ENCODE data around the gene SLC25A33. TPM values are rescaled to one million over a fixed set of nuclear protein-coding genes. Genes with fewer than 3 reads are reported as not detected.

The SLC25A33 gene
- total and polyA plus RNA-seq, 2 experiments from 2014 or later = 13.3 to 18.8 TPM

DNA sequence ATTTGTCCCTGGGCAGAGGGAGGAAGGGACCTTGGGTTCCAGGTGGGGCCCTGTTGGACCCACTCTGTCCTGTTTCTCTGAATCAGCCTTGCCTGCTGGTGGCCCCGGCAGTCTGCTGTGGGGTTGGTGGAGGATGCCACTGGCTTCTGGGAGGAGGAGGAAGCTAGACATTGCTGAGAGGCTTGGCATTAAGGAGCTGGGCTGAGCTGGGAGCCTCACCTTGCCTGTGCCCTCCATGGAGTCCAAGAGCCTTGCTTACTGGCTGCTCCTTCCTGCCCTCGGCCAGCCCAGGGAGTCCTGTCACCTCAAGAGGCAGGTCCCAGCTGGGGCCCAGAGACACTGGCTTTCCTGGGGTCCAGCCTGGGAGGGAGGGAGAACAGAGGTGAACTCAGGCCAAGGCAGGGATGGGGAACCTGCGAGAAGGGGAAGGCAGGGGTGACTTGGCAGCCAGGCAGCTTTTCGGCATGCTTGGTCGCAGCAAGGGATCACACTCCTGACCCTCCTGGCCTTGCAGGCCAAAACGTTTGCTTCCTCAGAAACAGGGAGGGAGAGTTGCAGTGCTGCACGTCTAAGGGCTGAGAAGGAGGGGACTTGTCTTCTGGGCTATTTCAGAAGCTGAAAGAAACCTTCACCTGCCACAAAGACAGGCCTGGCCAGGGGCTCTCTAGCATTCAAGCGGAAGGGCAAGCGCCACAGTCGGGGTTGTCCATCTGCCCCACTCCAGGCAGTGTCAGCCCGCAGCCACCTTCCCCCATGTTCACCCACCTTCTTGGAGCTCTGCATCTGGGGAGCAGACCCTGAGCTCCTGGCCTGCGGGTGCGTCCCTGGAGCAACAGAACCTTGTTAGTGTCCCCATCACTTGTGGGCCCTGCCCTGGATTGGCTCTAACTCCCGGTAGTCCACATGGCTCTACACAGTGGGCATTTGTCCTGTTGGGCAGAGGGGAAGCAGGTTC is 58.4 kb downstream of the SLC25A33 start:
- Mint-ChIP-seq H3K9me3 (no peaks in the 10 kb centered on the region), H3K36me3 (ENCODE audit: low read depth) (peaks cover 19% of the 10 kb centered on the region; the same call in 2 of the 3 replicates), H3K27ac (no peak overlapping the region; the same call in 1 of the 2 replicates), H3K27me3 (ENCODE audit: insufficient read depth, low read depth, poor library complexity) (peaks cover 6% of the 10 kb centered on the region), H3K4me1 (peaks cover 12% of the 10 kb centered on the region), H3K4me3 (no peak overlapping the region)
- Histone ChIP-seq H3K4me2 (no peak overlapping the region), H4K20me1 (replicated peaks; ENCODE audit: insufficient read depth) (peaks cover 28% of the 10 kb centered on the region), H3K27me3 (ENCODE audit: insufficient read depth) (no peaks in the 10 kb centered on the region), H3K36me3 (ENCODE audit: insufficient read depth) (peaks cover 10% of the 10 kb centered on the region; the same call in 1 of the 2 replicates), H3K4me3 (no peak overlapping the region), H3K27ac (ENCODE audit: low read depth) (no peak overlapping the region), H3F3A (replicated peaks; ENCODE audit: low read depth) (no peaks in the 10 kb centered on the region), H3K4me1 (ENCODE audit: insufficient read depth) (peaks cover 12% of the 10 kb centered on the region; the same call in 1 of the 2 replicates), H3K9me2 (ENCODE audit: insufficient read depth) (no peaks in the 10 kb centered on the region), H3K79me2 (replicated peaks; ENCODE audit: insufficient read depth) (peaks cover 31% of the 10 kb centered on the region), H2AFZ (no peak overlapping the region)
- TF ChIP-seq, protein P1, sequence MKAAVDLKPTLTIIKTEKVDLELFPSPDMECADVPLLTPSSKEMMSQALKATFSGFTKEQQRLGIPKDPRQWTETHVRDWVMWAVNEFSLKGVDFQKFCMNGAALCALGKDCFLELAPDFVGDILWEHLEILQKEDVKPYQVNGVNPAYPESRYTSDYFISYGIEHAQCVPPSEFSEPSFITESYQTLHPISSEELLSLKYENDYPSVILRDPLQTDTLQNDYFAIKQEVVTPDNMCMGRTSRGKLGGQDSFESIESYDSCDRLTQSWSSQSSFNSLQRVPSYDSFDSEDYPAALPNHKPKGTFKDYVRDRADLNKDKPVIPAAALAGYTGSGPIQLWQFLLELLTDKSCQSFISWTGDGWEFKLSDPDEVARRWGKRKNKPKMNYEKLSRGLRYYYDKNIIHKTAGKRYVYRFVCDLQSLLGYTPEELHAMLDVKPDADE (IDR thresholded peaks at IDR 0.05) = no peak
- TF ChIP-seq ZNF114 (CRISPR knock-in tag; IDR thresholded peaks at IDR 0.05) = no peak
- no peak for ATAC-seq
- DNase-seq (ENCODE audit: low spot score) = no peak

DNA sequence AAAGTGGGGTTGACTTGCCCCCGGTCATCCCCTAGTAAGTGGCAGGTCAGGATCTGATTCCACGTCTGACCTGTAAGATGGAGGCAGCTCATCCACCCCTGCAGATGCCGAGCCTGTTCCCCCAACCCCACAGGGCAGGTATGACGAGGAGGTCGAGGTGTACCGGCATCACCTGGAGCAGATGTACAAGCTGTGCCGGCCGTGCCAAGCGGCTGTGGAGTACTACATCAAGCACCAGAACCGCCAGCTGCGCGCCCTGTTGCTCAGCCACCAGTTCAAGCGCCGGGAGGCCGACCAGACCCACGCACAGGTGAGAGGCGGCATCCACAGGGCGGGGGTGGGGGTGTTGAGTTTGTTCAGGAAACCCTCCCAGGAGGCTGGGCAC is 59.0 kb downstream of the SLC25A33 start:
- Mint-ChIP-seq H3K9me3 (no peaks in the 10 kb centered on the region), H3K27me3 (ENCODE audit: insufficient read depth, low read depth, poor library complexity) (peaks cover 6% of the 10 kb centered on the region), H3K36me3 (ENCODE audit: low read depth) (peaks cover 19% of the 10 kb centered on the region; the same call in 2 of the 3 replicates), H3K4me1 (peaks cover 5% of the 10 kb centered on the region), H3K27ac (no peak overlapping the region), H3K4me3 (no peak overlapping the region)
- Histone ChIP-seq H3K27me3 (ENCODE audit: insufficient read depth) (no peaks in the 10 kb centered on the region), H3K79me2 (replicated peaks; ENCODE audit: insufficient read depth) (peaks cover 24% of the 10 kb centered on the region), H4K20me1 (replicated peaks; ENCODE audit: insufficient read depth) (peaks cover 22% of the 10 kb centered on the region), H3K27ac (ENCODE audit: low read depth) (no peak overlapping the region), H2AFZ (no peak overlapping the region), H3K36me3 (ENCODE audit: insufficient read depth) (peaks cover 10% of the 10 kb centered on the region; the same call in 1 of the 2 replicates), H3K4me2 (no peak overlapping the region), H3F3A (replicated peaks; ENCODE audit: low read depth) (no peaks in the 10 kb centered on the region), H3K9me2 (ENCODE audit: insufficient read depth) (no peaks in the 10 kb centered on the region), H3K4me3 (no peak overlapping the region), H3K4me1 (ENCODE audit: insufficient read depth) (peaks cover 6% of the 10 kb centered on the region; the same call in 1 of the 2 replicates)
- DNase-seq (ENCODE audit: low spot score) (no peak), ATAC-seq (no peak)
- no peak for TF ChIP-seq STAT1 (IDR thresholded peaks at IDR 0.05; ENCODE audit: unreplicated experiment)
- no peak for TF ChIP-seq ZNF114 (CRISPR knock-in tag; IDR thresholded peaks at IDR 0.05)
- TF ChIP-seq CREB1 (CRISPR knock-in tag; IDR thresholded peaks at IDR 0.05; ENCODE audit: low read depth) = no peak
- TF ChIP-seq, protein P2, sequence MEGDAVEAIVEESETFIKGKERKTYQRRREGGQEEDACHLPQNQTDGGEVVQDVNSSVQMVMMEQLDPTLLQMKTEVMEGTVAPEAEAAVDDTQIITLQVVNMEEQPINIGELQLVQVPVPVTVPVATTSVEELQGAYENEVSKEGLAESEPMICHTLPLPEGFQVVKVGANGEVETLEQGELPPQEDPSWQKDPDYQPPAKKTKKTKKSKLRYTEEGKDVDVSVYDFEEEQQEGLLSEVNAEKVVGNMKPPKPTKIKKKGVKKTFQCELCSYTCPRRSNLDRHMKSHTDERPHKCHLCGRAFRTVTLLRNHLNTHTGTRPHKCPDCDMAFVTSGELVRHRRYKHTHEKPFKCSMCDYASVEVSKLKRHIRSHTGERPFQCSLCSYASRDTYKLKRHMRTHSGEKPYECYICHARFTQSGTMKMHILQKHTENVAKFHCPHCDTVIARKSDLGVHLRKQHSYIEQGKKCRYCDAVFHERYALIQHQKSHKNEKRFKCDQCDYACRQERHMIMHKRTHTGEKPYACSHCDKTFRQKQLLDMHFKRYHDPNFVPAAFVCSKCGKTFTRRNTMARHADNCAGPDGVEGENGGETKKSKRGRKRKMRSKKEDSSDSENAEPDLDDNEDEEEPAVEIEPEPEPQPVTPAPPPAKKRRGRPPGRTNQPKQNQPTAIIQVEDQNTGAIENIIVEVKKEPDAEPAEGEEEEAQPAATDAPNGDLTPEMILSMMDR (conservative IDR thresholded peaks at IDR 0.05; ENCODE audit: low read depth in 2 of 2) = no peak
- TF ChIP-seq EZH2 (IDR thresholded peaks at IDR 0.05; ENCODE audit: low read depth, unreplicated experiment) = no peak
- no peak for TF ChIP-seq ZNF331 (CRISPR knock-in tag; IDR thresholded peaks at IDR 0.05; ENCODE audit: low read depth)
- TF ChIP-seq, protein P3, sequence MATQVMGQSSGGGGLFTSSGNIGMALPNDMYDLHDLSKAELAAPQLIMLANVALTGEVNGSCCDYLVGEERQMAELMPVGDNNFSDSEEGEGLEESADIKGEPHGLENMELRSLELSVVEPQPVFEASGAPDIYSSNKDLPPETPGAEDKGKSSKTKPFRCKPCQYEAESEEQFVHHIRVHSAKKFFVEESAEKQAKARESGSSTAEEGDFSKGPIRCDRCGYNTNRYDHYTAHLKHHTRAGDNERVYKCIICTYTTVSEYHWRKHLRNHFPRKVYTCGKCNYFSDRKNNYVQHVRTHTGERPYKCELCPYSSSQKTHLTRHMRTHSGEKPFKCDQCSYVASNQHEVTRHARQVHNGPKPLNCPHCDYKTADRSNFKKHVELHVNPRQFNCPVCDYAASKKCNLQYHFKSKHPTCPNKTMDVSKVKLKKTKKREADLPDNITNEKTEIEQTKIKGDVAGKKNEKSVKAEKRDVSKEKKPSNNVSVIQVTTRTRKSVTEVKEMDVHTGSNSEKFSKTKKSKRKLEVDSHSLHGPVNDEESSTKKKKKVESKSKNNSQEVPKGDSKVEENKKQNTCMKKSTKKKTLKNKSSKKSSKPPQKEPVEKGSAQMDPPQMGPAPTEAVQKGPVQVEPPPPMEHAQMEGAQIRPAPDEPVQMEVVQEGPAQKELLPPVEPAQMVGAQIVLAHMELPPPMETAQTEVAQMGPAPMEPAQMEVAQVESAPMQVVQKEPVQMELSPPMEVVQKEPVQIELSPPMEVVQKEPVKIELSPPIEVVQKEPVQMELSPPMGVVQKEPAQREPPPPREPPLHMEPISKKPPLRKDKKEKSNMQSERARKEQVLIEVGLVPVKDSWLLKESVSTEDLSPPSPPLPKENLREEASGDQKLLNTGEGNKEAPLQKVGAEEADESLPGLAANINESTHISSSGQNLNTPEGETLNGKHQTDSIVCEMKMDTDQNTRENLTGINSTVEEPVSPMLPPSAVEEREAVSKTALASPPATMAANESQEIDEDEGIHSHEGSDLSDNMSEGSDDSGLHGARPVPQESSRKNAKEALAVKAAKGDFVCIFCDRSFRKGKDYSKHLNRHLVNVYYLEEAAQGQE (IDR thresholded peaks at IDR 0.05; ENCODE audit: unreplicated experiment) = no peak
- TF ChIP-seq, protein P1 (IDR thresholded peaks at IDR 0.05) = no peak
- no peak for TF ChIP-seq JUNB (IDR thresholded peaks at IDR 0.05; ENCODE audit: unreplicated experiment)
- TF ChIP-seq NANOG (IDR thresholded peaks at IDR 0.05; ENCODE audit: borderline replicate concordance) = no peak
- TF ChIP-seq EZH2phosphoT487 (IDR thresholded peaks at IDR 0.05; ENCODE audit: unreplicated experiment) = no peak
- no peak for TF ChIP-seq POLR2AphosphoS5 (IDR thresholded peaks at IDR 0.05; ENCODE audit: low read depth)
